ENCODE measurements around the gene PTGES3L. TPM values are rescaled to one million over a fixed set of nuclear protein-coding genes. Genes with fewer than 3 reads are reported as not detected.

Gene PTGES3L
- total and polyA plus RNA-seq, 2 of the 13 experiments (the other 11 are each of a cell fraction or from before 2014, with no cell fraction given): 1.2 to 2.9 TPM

DNA sequence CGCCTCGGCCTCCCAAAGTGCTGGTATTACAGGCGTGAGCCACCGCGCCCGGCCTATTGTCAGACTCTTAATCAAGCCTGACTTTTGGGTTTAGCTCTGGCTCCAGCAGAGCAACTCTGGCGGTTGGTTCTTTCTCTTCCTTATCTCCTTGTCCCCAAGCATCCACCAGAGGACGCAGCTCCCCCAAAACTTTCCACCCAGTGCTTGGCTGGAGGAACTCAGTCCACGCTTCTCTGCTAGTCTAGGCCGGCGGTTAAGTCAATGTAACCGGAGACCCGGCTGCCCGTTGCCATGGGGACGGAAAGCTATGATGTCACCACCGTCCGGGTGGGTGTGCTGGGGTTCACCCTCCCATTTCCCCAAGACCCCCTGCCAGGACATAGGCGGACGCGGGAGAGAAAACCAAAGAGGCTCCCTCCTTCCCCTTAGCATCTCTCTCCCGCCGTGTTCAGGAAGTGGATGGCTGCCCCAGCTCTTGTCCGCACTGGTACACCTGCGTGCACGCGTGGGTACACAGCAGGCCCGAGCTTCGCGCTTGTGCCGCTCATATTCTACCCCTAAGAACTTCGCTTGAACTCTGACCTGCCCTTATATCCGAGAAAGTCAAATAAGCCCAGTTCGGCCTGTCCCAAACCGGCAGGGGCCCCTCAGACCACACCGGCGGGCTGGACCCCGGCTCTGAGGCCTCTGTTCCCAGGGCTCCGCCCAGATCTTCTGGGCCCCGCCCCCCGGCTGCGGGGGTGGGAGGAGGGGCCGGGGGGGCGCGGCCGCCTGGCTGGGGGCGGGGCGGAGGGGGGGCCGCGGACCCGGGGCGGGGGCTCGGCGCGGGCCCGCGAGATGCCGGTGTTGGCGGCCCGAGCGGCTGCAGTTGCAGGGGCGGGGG is 44.8 kb upstream of the PTGES3L start, which contains the start of gene RND2 (continued):
- TF ChIP-seq, protein P1, sequence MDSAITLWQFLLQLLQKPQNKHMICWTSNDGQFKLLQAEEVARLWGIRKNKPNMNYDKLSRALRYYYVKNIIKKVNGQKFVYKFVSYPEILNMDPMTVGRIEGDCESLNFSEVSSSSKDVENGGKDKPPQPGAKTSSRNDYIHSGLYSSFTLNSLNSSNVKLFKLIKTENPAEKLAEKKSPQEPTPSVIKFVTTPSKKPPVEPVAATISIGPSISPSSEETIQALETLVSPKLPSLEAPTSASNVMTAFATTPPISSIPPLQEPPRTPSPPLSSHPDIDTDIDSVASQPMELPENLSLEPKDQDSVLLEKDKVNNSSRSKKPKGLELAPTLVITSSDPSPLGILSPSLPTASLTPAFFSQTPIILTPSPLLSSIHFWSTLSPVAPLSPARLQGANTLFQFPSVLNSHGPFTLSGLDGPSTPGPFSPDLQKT (CRISPR knock-in tag; IDR thresholded peaks at IDR 0.05; ENCODE audit: borderline replicate concordance): no peak
- 0 out of 2 replicates have a peak, but pooled peaks have one; percentile 41 for TF ChIP-seq MEF2D (CRISPR knock-in tag; IDR thresholded peaks at IDR 0.05)
- TF ChIP-seq, protein P2, sequence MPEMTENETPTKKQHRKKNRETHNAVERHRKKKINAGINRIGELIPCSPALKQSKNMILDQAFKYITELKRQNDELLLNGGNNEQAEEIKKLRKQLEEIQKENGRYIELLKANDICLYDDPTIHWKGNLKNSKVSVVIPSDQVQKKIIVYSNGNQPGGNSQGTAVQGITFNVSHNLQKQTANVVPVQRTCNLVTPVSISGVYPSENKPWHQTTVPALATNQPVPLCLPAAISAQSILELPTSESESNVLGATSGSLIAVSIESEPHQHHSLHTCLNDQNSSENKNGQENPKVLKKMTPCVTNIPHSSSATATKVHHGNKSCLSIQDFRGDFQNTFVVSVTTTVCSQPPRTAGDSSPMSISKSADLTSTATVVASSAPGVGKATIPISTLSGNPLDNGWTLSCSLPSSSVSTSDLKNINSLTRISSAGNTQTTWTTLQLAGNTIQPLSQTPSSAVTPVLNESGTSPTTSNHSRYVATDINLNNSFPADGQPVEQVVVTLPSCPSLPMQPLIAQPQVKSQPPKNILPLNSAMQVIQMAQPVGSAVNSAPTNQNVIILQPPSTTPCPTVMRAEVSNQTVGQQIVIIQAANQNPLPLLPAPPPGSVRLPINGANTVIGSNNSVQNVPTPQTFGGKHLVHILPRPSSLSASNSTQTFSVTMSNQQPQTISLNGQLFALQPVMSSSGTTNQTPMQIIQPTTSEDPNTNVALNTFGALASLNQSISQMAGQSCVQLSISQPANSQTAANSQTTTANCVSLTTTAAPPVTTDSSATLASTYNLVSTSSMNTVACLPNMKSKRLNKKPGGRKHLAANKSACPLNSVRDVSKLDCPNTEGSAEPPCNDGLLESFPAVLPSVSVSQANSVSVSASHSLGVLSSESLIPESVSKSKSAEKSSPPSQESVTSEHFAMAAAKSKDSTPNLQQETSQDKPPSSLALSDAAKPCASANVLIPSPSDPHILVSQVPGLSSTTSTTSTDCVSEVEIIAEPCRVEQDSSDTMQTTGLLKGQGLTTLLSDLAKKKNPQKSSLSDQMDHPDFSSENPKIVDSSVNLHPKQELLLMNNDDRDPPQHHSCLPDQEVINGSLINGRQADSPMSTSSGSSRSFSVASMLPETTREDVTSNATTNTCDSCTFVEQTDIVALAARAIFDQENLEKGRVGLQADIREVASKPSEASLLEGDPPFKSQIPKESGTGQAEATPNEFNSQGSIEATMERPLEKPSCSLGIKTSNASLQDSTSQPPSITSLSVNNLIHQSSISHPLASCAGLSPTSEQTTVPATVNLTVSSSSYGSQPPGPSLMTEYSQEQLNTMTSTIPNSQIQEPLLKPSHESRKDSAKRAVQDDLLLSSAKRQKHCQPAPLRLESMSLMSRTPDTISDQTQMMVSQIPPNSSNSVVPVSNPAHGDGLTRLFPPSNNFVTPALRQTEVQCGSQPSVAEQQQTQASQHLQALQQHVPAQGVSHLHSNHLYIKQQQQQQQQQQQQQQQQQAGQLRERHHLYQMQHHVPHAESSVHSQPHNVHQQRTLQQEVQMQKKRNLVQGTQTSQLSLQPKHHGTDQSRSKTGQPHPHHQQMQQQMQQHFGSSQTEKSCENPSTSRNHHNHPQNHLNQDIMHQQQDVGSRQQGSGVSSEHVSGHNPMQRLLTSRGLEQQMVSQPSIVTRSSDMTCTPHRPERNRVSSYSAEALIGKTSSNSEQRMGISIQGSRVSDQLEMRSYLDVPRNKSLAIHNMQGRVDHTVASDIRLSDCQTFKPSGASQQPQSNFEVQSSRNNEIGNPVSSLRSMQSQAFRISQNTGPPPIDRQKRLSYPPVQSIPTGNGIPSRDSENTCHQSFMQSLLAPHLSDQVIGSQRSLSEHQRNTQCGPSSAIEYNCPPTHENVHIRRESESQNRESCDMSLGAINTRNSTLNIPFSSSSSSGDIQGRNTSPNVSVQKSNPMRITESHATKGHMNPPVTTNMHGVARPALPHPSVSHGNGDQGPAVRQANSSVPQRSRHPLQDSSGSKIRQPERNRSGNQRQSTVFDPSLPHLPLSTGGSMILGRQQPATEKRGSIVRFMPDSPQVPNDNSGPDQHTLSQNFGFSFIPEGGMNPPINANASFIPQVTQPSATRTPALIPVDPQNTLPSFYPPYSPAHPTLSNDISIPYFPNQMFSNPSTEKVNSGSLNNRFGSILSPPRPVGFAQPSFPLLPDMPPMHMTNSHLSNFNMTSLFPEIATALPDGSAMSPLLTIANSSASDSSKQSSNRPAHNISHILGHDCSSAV (CRISPR knock-in tag; IDR thresholded peaks at IDR 0.05; ENCODE audit: borderline replicate concordance): no peak
- TF ChIP-seq, protein P3, sequence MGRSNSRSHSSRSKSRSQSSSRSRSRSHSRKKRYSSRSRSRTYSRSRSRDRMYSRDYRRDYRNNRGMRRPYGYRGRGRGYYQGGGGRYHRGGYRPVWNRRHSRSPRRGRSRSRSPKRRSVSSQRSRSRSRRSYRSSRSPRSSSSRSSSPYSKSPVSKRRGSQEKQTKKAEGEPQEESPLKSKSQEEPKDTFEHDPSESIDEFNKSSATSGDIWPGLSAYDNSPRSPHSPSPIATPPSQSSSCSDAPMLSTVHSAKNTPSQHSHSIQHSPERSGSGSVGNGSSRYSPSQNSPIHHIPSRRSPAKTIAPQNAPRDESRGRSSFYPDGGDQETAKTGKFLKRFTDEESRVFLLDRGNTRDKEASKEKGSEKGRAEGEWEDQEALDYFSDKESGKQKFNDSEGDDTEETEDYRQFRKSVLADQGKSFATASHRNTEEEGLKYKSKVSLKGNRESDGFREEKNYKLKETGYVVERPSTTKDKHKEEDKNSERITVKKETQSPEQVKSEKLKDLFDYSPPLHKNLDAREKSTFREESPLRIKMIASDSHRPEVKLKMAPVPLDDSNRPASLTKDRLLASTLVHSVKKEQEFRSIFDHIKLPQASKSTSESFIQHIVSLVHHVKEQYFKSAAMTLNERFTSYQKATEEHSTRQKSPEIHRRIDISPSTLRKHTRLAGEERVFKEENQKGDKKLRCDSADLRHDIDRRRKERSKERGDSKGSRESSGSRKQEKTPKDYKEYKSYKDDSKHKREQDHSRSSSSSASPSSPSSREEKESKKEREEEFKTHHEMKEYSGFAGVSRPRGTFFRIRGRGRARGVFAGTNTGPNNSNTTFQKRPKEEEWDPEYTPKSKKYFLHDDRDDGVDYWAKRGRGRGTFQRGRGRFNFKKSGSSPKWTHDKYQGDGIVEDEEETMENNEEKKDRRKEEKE (IDR thresholded peaks at IDR 0.05): no peak
- TF ChIP-seq, protein P4, sequence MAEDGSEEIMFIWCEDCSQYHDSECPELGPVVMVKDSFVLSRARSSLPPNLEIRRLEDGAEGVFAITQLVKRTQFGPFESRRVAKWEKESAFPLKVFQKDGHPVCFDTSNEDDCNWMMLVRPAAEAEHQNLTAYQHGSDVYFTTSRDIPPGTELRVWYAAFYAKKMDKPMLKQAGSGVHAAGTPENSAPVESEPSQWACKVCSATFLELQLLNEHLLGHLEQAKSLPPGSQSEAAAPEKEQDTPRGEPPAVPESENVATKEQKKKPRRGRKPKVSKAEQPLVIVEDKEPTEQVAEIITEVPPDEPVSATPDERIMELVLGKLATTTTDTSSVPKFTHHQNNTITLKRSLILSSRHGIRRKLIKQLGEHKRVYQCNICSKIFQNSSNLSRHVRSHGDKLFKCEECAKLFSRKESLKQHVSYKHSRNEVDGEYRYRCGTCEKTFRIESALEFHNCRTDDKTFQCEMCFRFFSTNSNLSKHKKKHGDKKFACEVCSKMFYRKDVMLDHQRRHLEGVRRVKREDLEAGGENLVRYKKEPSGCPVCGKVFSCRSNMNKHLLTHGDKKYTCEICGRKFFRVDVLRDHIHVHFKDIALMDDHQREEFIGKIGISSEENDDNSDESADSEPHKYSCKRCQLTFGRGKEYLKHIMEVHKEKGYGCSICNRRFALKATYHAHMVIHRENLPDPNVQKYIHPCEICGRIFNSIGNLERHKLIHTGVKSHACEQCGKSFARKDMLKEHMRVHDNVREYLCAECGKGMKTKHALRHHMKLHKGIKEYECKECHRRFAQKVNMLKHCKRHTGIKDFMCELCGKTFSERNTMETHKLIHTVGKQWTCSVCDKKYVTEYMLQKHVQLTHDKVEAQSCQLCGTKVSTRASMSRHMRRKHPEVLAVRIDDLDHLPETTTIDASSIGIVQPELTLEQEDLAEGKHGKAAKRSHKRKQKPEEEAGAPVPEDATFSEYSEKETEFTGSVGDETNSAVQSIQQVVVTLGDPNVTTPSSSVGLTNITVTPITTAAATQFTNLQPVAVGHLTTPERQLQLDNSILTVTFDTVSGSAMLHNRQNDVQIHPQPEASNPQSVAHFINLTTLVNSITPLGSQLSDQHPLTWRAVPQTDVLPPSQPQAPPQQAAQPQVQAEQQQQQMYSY (CRISPR knock-in tag; IDR thresholded peaks at IDR 0.05): 0 out of 2 replicates have a peak, but pooled peaks have one; percentile 47
- 0 out of 2 replicates have a peak, but pooled peaks have one; percentile 25 for TF ChIP-seq PHF21A (CRISPR knock-in tag; IDR thresholded peaks at IDR 0.05)
- TF ChIP-seq, protein P5, sequence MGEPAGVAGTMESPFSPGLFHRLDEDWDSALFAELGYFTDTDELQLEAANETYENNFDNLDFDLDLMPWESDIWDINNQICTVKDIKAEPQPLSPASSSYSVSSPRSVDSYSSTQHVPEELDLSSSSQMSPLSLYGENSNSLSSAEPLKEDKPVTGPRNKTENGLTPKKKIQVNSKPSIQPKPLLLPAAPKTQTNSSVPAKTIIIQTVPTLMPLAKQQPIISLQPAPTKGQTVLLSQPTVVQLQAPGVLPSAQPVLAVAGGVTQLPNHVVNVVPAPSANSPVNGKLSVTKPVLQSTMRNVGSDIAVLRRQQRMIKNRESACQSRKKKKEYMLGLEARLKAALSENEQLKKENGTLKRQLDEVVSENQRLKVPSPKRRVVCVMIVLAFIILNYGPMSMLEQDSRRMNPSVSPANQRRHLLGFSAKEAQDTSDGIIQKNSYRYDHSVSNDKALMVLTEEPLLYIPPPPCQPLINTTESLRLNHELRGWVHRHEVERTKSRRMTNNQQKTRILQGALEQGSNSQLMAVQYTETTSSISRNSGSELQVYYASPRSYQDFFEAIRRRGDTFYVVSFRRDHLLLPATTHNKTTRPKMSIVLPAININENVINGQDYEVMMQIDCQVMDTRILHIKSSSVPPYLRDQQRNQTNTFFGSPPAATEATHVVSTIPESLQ (CRISPR knock-in tag; conservative IDR thresholded peaks at IDR 0.05): 0 out of 2 replicates have a peak, but pooled peaks have one; percentile 45
- TF ChIP-seq HOXA3 (CRISPR knock-in tag; IDR thresholded peaks at IDR 0.05): peak; percentile 71; the same call in 1 of the 2 replicates

Measured in HepG2 (cell line).